Transverse colon (tissue), 4 donors: ENCODE data around the gene ADCY2.

Source experiments
- POLR2A ChIP-seq: fragments of 450-650 bp; IDR thresholded peaks from one replicate; pipeline ENCODE4 v1.6.1; 2016; ENCODE audit warnings: antibody characterized with exemption, mild to moderate bottlenecking, moderate library complexity
- POLR2AphosphoS5 ChIP-seq, 3 donors: sonication (generic); formaldehyde crosslinking; IDR thresholded peaks; one replicate each; pipeline ENCODE4 v1.6.1; 2016; ENCODE audit warnings: antibody characterized with exemption in 3 of 3
- TF ChIP-seq, protein P1 (sequence below), 5 experiments: fragments of 200-600 bp in 3 of 5; fragments of 450-650 bp in 2 of 5; sonication (generic) in 3 of 5; IDR thresholded peaks; 1 replicate in 2 of 5; 2 replicates in 3 of 5; pipeline ENCODE4 v1.5.1; 2016 to 2017; ENCODE audit warnings: antibody characterized with exemption in 5 of 5, inconsistent platforms in 3 of 5, mild to moderate bottlenecking in 2 of 5, moderate library complexity in 1 of 5

DNA sequence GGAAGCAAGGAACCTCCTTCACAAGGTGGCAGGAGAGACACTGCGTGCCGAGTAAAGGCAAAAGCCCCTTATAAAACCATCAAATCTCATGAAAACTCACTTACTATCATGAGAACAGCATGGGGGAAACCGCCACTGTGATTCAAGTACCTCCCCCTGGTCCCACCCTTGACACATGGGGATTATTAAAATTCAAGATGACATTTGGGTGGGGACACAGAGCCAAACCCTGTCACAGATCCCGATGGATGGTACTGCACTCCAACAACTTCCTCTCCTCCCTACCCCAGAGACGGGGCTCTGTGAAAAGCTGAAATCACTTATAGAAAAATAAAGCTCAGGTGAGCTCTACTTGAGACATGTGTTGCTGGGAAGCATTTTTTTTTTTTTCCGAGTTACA is 10.3 kb upstream of the ADCY2 start:
- TF ChIP-seq, protein P1, sequence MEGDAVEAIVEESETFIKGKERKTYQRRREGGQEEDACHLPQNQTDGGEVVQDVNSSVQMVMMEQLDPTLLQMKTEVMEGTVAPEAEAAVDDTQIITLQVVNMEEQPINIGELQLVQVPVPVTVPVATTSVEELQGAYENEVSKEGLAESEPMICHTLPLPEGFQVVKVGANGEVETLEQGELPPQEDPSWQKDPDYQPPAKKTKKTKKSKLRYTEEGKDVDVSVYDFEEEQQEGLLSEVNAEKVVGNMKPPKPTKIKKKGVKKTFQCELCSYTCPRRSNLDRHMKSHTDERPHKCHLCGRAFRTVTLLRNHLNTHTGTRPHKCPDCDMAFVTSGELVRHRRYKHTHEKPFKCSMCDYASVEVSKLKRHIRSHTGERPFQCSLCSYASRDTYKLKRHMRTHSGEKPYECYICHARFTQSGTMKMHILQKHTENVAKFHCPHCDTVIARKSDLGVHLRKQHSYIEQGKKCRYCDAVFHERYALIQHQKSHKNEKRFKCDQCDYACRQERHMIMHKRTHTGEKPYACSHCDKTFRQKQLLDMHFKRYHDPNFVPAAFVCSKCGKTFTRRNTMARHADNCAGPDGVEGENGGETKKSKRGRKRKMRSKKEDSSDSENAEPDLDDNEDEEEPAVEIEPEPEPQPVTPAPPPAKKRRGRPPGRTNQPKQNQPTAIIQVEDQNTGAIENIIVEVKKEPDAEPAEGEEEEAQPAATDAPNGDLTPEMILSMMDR (IDR thresholded peaks at IDR 0.05), result no peak
- TF ChIP-seq POLR2AphosphoS5 (IDR thresholded peaks at IDR 0.05) (no peak), POLR2A (no peak)
